Suprapubic skin (tissue), 4 donors: ENCODE data around the gene CDH6. TPM values are rescaled to one million over a fixed set of nuclear protein-coding genes. Genes with fewer than 3 reads are reported as not detected.

ENCODE experiments used
- DNase-seq, 2 donors: peaks; one replicate each; pipeline ENCODE4 v3.0.0-alpha.2; 2019; ENCODE audit warnings: low spot score in 2 of 2
- H3K27ac ChIP-seq: fragments of 200-600 bp; sonication (generic); one replicate; pipeline ENCODE4 v1.5.1; 2019
- H3K27me3 ChIP-seq: fragments of 200-600 bp; sonication (generic); one replicate; pipeline ENCODE4 v1.5.1; 2019
- H3K36me3 ChIP-seq: fragments of 200-600 bp; sonication (generic); one replicate; pipeline ENCODE4 v1.5.1; 2019
- H3K4me1 ChIP-seq: fragments of 200-600 bp; sonication (generic); one replicate; pipeline ENCODE4 v1.5.1; 2019
- H3K4me3 ChIP-seq: fragments of 200-600 bp; sonication (generic); one replicate; pipeline ENCODE4 v1.5.1; 2019; ENCODE audit warnings: mild to moderate bottlenecking
- H3K9me3 ChIP-seq: fragments of 200-600 bp; sonication (generic); one replicate; pipeline ENCODE4 v1.5.1; 2019
- CTCF ChIP-seq, 2 donors: fragments of 200-600 bp in 1 of 2; fragments of 450-650 bp in 1 of 2; sonication (generic) in 1 of 2; IDR thresholded peaks; one replicate each; pipeline ENCODE4 v1.5.1; 2016 to 2019; ENCODE audit warnings: antibody characterized with exemption in 2 of 2, mild to moderate bottlenecking in 1 of 2, moderate library complexity in 1 of 2
- EP300 ChIP-seq: sonication (generic); formaldehyde crosslinking; IDR thresholded peaks from one replicate; pipeline ENCODE4 v1.6.1; 2017; ENCODE audit warnings: antibody characterized with exemption
- POLR2A ChIP-seq, 2 donors: fragments of 450-650 bp; IDR thresholded peaks; one replicate each; pipeline ENCODE4 v1.6.1; 2017; ENCODE audit warnings: antibody characterized with exemption in 2 of 2, mild to moderate bottlenecking in 2 of 2, moderate library complexity in 2 of 2
- POLR2AphosphoS5 ChIP-seq, 3 donors: sonication (generic); formaldehyde crosslinking; IDR thresholded peaks; one replicate each; pipeline ENCODE4 v1.6.1; 2017; ENCODE audit warnings: antibody characterized with exemption in 3 of 3
- WGBS: methylation state at CpG from one replicate; pipeline ENCODE4 v1.1.5; 2018; 5-methylcytosine and 5-hydroxymethylcytosine counted together
- total RNA-seq, 4 donors: library from RNA; depleted of rRNA; stranded (reverse); fragments of >200 nt; gene quantifications; one replicate each; pipeline ENCODE4 v1.1.0, GENCODE V29; 2016

CDH6 gene
- total RNA-seq, 4 donors from 2014 or later = 0.36 to 1.8 (median 0.75) TPM

GRCh38 chr5:31285025-31285424 lies 91.5 kb downstream of the CDH6 start:
- Histone ChIP-seq H3K36me3 (no peaks in the 10 kb centered on the region), H3K9me3 (no peaks in the 10 kb centered on the region), H3K27ac (no peak overlapping the region), H3K27me3 (no peaks in the 10 kb centered on the region), H3K4me3 (no peak overlapping the region), H3K4me1 (peaks cover 3% of the 10 kb centered on the region)
- DNase-seq = no peak
- 29% methylated on average over 2 of the region's 2 CpGs for WGBS
- no peak for TF ChIP-seq EP300
- TF ChIP-seq POLR2AphosphoS5 (IDR thresholded peaks at IDR 0.05) = no peak
- no peak for TF ChIP-seq POLR2A (IDR thresholded peaks at IDR 0.05)
- TF ChIP-seq CTCF (IDR thresholded peaks at IDR 0.05) = no peak

GRCh38 chr5:31287985-31288384 lies 94.5 kb downstream of the CDH6 start:
- no peaks in the 10 kb centered on the region for H3K36me3 ChIP-seq
- peaks cover 3% of the 10 kb centered on the region for H3K4me1 ChIP-seq
- TF ChIP-seq POLR2A (IDR thresholded peaks at IDR 0.05) (no peak), CTCF (IDR thresholded peaks at IDR 0.05) (no peak), POLR2AphosphoS5 (IDR thresholded peaks at IDR 0.05) (no peak), EP300 (no peak)
- no peaks in the 10 kb centered on the region for H3K27me3 ChIP-seq
- no peak for DNase-seq
- no peaks in the 10 kb centered on the region for H3K9me3 ChIP-seq
- H3K27ac ChIP-seq = no peak overlapping the region
- no peak overlapping the region for H3K4me3 ChIP-seq

- Histone ChIP-seq H3K4me1 (peaks cover 3% of the 10 kb centered on the region), H3K27ac (no peak overlapping the region), H3K36me3 (no peaks in the 10 kb centered on the region), H3K9me3 (no peaks in the 10 kb centered on the region), H3K27me3 (no peaks in the 10 kb centered on the region), H3K4me3 (no peak overlapping the region)
- TF ChIP-seq CTCF (IDR thresholded peaks at IDR 0.05) = no peak
- TF ChIP-seq POLR2A (IDR thresholded peaks at IDR 0.05) = no peak
- no peak for TF ChIP-seq POLR2AphosphoS5 (IDR thresholded peaks at IDR 0.05)
- TF ChIP-seq EP300 = no peak
- no peak for DNase-seq
- 51% methylated on average over 3 of the region's 3 CpGs for WGBS
Measured at GRCh38 chr5:31289429-31289828, 95.9 kb downstream of the CDH6 start.

- no peaks in the 10 kb centered on the region for H3K36me3 ChIP-seq
- H3K4me3 ChIP-seq = no peak overlapping the region
- H3K27me3 ChIP-seq = no peaks in the 10 kb centered on the region
- no peak overlapping the region for H3K27ac ChIP-seq
- H3K4me1 ChIP-seq = peaks cover 3% of the 10 kb centered on the region
- TF ChIP-seq POLR2A (IDR thresholded peaks at IDR 0.05) = no peak
- no peak for TF ChIP-seq EP300
- TF ChIP-seq CTCF (IDR thresholded peaks at IDR 0.05) = no peak
- no peak for TF ChIP-seq POLR2AphosphoS5 (IDR thresholded peaks at IDR 0.05)
- DNase-seq = no peak
- WGBS = 60% methylated on average over 7 of the region's 7 CpGs
- H3K9me3 ChIP-seq = no peaks in the 10 kb centered on the region
Measured at GRCh38 chr5:31291323-31291854, 97.9 kb downstream of the CDH6 start.

- H3K9me3 ChIP-seq = no peaks in the 10 kb centered on the region
- no peak for TF ChIP-seq POLR2A (IDR thresholded peaks at IDR 0.05)
- no peak for TF ChIP-seq EP300
- TF ChIP-seq POLR2AphosphoS5 (IDR thresholded peaks at IDR 0.05) = no peak
- TF ChIP-seq CTCF (IDR thresholded peaks at IDR 0.05) = no peak
- DNase-seq = no peak
- 88% methylated on average over 1 of the region's 1 CpG for WGBS
- H3K27me3 ChIP-seq = no peaks in the 10 kb centered on the region
- H3K27ac ChIP-seq = no peak overlapping the region
- H3K4me3 ChIP-seq = no peak overlapping the region
- H3K36me3 ChIP-seq = no peaks in the 10 kb centered on the region
- no peaks in the 10 kb centered on the region for H3K4me1 ChIP-seq
Measured at GRCh38 chr5:31300501-31300900, 107.0 kb downstream of the CDH6 start.
